K562 (cell line): ENCODE results near the gene ERO1B. TPM values are rescaled to one million over a fixed set of nuclear protein-coding genes. Genes with fewer than 3 reads are reported as not detected.

Experiments used
- ATAC-seq: fragments of 200-7000 bp; cut with Tn5 transposase; 3 replicates; pipeline ENCODE4 v1.9.1; 2020; ENCODE audit warnings: moderate library complexity
- BruUV-seq: library from RNA; stranded (reverse); fragments of 400-500 nt; replicated peaks from 2 replicates; lab custom pipeline; 2021; lab: Mats Ljungman, UMichigan
- CTCF ChIA-PET: fragments of 300-600 bp; formaldehyde crosslinking; extraction: SDS; loops from one replicate; lab custom pipeline; 2021; ENCODE audit warnings: low intra/inter-chr PET ratio; lab: Yijun Ruan, JAX
- POLR2A ChIA-PET: fragments of 300-600, 350-650 bp; sonication (Branson Sonifier 250); formaldehyde crosslinking; extraction: SDS; loops from one replicate; lab custom pipeline; 2021; ENCODE audit warnings: antibody characterized with exemption, inconsistent platforms; lab: Yijun Ruan, JAX
- DNase-seq, 4 experiments: peaks; one replicate each; pipeline versions ENCODE4 v3.0.0 to v3.0.0-alpha.2; 2011 to 2018; ENCODE audit warnings: low spot score in 3 of 4, mixed read lengths in 3 of 4; ENCODE audit errors: extremely low read depth in 1 of 4
- FAIRE-seq: peaks from 2 replicates; lab custom pipeline; 2011; peaks lifted over from hg19 to GRCh38; lab: Jason Lieb, UNC
- H2AFZ ChIP-seq: 2 replicates; pipeline ENCODE4 v1.6.0; 2011; ENCODE audit warnings: low read depth, low read length, control low read depth, inconsistent platforms
- H3K27ac ChIP-seq: fragments of 200-600 bp; 3 replicates; pipeline ENCODE4 v1.8.0; 2011; ENCODE audit warnings: low read depth, mild to moderate bottlenecking, control low read depth, inconsistent platforms, low read length, moderate library complexity, mixed read lengths; ENCODE audit errors: extremely low read depth
- H3K27me3 ChIP-seq, 2 experiments: fragments of 300-600 bp in 1 of 2; 2 replicates in 1 of 2; 3 replicates in 1 of 2; pipeline versions ENCODE4 v1.6.0 to v1.8.0; 2011; ENCODE audit warnings: inconsistent platforms in 2 of 2, low read length in 2 of 2, mild to moderate bottlenecking in 1 of 2, mixed read lengths in 1 of 2, moderate library complexity in 1 of 2; ENCODE audit not compliant: control insufficient read depth in 2 of 2, insufficient read depth in 2 of 2
- H3K36me3 ChIP-seq: fragments of 300-600 bp; 3 replicates; pipeline ENCODE4 v1.8.0; 2011; ENCODE audit warnings: mild to moderate bottlenecking, low read length, inconsistent platforms; ENCODE audit not compliant: control insufficient read depth, insufficient read depth
- H3K4me1 ChIP-seq, 2 experiments: fragments of 200-600 bp in 1 of 2; replicated peaks in 1 of 2; 2 replicates in 1 of 2; 3 replicates in 1 of 2; pipeline versions ENCODE4 v1.5.1 to v1.8.0; 2011; ENCODE audit warnings: inconsistent platforms in 2 of 2, low read length in 2 of 2, mild to moderate bottlenecking in 1 of 2, mixed read lengths in 1 of 2, moderate library complexity in 1 of 2; ENCODE audit not compliant: control insufficient read depth in 2 of 2, insufficient read depth in 2 of 2
- H3K4me2 ChIP-seq: 2 replicates; pipeline ENCODE4 v1.6.1; 2011; ENCODE audit warnings: low read length, control low read depth, inconsistent platforms, mixed read lengths; ENCODE audit not compliant: insufficient read depth
- H3K4me3 ChIP-seq: fragments of 200-600 bp; sonication (generic), shearing (Covaris generic); 2 replicates; pipeline ENCODE4 v1.5.1; 2016; ENCODE audit warnings: control low read depth, inconsistent platforms
- H3K79me2 ChIP-seq: fragments of 200-600 bp; 3 replicates; pipeline ENCODE4 v1.8.0; 2011; ENCODE audit warnings: low read length, inconsistent platforms; ENCODE audit not compliant: control insufficient read depth, insufficient read depth
- H3K9ac ChIP-seq, 2 experiments: 2 replicates each; pipeline versions ENCODE4 v1.6.0 to v1.6.1; 2011; ENCODE audit warnings: low read depth in 2 of 2, low read length in 2 of 2, control low read depth in 1 of 2, inconsistent platforms in 1 of 2, mild to moderate bottlenecking in 1 of 2, mixed read lengths in 1 of 2; ENCODE audit not compliant: insufficient read depth in 1 of 2
- H3K9me1 ChIP-seq: one replicate; pipeline ENCODE4 v1.6.0; 2011; ENCODE audit warnings: inconsistent platforms, mild to moderate bottlenecking, low read length, moderate library complexity; ENCODE audit not compliant: control insufficient read depth, insufficient read depth
- H3K9me3 ChIP-seq: replicated peaks from 2 replicates; pipeline ENCODE4 v1.5.1; 2011; ENCODE audit warnings: low read depth, low read length, inconsistent platforms; ENCODE audit not compliant: control insufficient read depth, insufficient read depth
- H4K20me1 ChIP-seq: replicated peaks from 2 replicates; pipeline ENCODE4 v1.6.1; 2011; ENCODE audit warnings: low read length, inconsistent platforms, mixed read lengths; ENCODE audit not compliant: control insufficient read depth, insufficient read depth
- C11orf30 ChIP-seq: fragments of 450-650 bp; IDR thresholded peaks from 2 replicates; pipeline ENCODE4 v1.6.1; 2016; ENCODE audit warnings: low read depth, mild to moderate bottlenecking
- ZNF316 ChIP-seq: fragments of 450-650 bp; IDR thresholded peaks from 2 replicates; pipeline ENCODE4 v1.6.1; 2016
- ZNF780A ChIP-seq: fragments of 250-450 bp; sonication (Bioruptor Pico); IDR thresholded peaks from 2 replicates; pipeline ENCODE4 v1.5.0; 2021; ENCODE audit warnings: mild to moderate bottlenecking
- WGBS: fragments of 100-300 bp; shearing (Covaris generic); methylation state at CpG from one replicate; pipeline ENCODE4 v1.1.6; 2016; ENCODE audit warnings: low coverage, mixed read lengths; ENCODE audit not compliant: insufficient coverage; ENCODE audit errors: missing lambda C conversion rate; 5-methylcytosine and 5-hydroxymethylcytosine counted together
- in situ Hi-C: fragments of 300-500 bp; cut with MboI; formaldehyde crosslinking; loops from 4 replicates; pipeline ENCODE4 v1.15.0; 2018; ENCODE audit warnings: inconsistent platforms, mixed read lengths
- intact Hi-C: fragments of 100-400 bp; cut with micrococcal nuclease; formaldehyde crosslinking; loops from 2 replicates; pipeline ENCODE4 v1.14.2; 2022
- polyA plus RNA-seq, 8 experiments: library from polyadenylated mRNA; depleted of rRNA in 4 of 8; stranded (reverse) in 5 of 8; unstranded in 3 of 8; fragments of >200 nt; fragmentation: Nextera tagmentation in 2 of 8; fragmentation: Illumina TruSeq in 1 of 8; extraction: Ambion mirVana in 2 of 8; extraction: Trizol in 1 of 8; gene quantifications; 2 replicates each; pipeline versions ENCODE4 v1.2.1 to v1.2.3, GENCODE V29; 2011 to 2014; ENCODE audit warnings: inconsistent platforms in 1 of 8, missing spikeins in 1 of 8
- total RNA-seq, 7 experiments: library from RNA; depleted of rRNA in 6 of 7; stranded (reverse); fragments of >200 nt in 6 of 7; fragmentation: Illumina TruSeq in 2 of 7; extraction: Trizol in 2 of 7; gene quantifications; 2 replicates each; pipeline versions ENCODE4 v1.2.1 to v1.2.3, GENCODE V29; 2011 to 2021; ENCODE audit warnings: low replicate concordance in 1 of 7
- TF ChIP-seq, protein P1 (sequence below): fragments of 250-450 bp; sonication (Bioruptor Pico); IDR thresholded peaks from 2 replicates; pipeline ENCODE4 v1.5.0; 2021

ERO1B gene
- total and polyA plus RNA-seq, 9 of the 15 experiments (the other 6 are each of a cell fraction or from before 2014, with no cell fraction given), result 0.59 to 6.4 (median 4.2) TPM

DNA sequence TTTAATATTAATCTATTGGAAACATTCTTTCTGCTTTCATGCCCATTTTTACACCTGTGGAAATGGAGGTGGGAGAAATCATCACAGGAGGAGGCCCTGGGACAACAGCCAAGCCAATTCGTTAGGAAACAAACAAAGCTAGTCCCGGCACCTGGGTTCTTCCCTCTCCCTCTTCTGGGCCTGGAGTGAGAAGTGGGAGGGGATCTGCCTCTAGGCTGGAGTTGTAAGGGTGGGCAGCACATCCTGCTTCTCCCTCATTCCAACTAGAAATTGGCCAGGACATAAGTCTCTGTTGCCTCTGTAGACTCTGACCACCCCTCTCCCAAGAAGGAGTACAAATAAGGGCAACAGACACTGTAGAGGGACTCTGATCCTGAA is 20.2 kb upstream of the ERO1B start:
- H3K9me3 ChIP-seq, result no peaks in the 10 kb centered on the region
- no peaks in the 10 kb centered on the region for H3K36me3 ChIP-seq
- 54% methylated on average over 2 of the region's 2 CpGs for WGBS
- no peak overlapping the region for H3K27ac ChIP-seq
- peak overlapping the region; percentile 2; the same call in 1 of the 2 replicates for H2AFZ ChIP-seq
- H3K9ac ChIP-seq, result peak overlapping the region in 1 of 2 experiments; percentile 57; a peak in 1 of 4 replicates
- TF ChIP-seq, protein P1, sequence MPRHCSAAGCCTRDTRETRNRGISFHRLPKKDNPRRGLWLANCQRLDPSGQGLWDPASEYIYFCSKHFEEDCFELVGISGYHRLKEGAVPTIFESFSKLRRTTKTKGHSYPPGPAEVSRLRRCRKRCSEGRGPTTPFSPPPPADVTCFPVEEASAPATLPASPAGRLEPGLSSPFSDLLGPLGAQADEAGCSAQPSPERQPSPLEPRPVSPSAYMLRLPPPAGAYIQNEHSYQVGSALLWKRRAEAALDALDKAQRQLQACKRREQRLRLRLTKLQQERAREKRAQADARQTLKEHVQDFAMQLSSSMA, result no peak
- no peaks in the 10 kb centered on the region for H3K27me3 ChIP-seq
- BruUV-seq, result no TSS peak
- FAIRE-seq (no peak), ATAC-seq (peak; percentile 34; the same call in 1 of the 3 replicates), DNase-seq (no peak)
- in situ Hi-C loops (no loop called here), intact Hi-C loops (loop anchor here (2.0 to 5.0 kb wide), 2 partner anchors 190 to 193 kb away; no protein-coding TSS in a partner anchor)
- H3K4me3 ChIP-seq, result no peak overlapping the region
- H4K20me1 ChIP-seq, result no peaks in the 10 kb centered on the region
- H3K9me1 ChIP-seq, result no peaks in the 10 kb centered on the region
- no peak overlapping the region for H3K4me2 ChIP-seq
- CTCF ChIA-PET, result no interaction called here
- peaks cover 0 to 3% of the 10 kb centered on the region in 2 experiments; a peak in 1 of 5 replicates for H3K4me1 ChIP-seq
- POLR2A ChIA-PET, result interaction anchor here (5.3 kb wide), 1 partner anchor 12 kb away, joined by 27 read pairs; no protein-coding TSS in a partner anchor
- H3K79me2 ChIP-seq, result no peaks in the 10 kb centered on the region

DNA sequence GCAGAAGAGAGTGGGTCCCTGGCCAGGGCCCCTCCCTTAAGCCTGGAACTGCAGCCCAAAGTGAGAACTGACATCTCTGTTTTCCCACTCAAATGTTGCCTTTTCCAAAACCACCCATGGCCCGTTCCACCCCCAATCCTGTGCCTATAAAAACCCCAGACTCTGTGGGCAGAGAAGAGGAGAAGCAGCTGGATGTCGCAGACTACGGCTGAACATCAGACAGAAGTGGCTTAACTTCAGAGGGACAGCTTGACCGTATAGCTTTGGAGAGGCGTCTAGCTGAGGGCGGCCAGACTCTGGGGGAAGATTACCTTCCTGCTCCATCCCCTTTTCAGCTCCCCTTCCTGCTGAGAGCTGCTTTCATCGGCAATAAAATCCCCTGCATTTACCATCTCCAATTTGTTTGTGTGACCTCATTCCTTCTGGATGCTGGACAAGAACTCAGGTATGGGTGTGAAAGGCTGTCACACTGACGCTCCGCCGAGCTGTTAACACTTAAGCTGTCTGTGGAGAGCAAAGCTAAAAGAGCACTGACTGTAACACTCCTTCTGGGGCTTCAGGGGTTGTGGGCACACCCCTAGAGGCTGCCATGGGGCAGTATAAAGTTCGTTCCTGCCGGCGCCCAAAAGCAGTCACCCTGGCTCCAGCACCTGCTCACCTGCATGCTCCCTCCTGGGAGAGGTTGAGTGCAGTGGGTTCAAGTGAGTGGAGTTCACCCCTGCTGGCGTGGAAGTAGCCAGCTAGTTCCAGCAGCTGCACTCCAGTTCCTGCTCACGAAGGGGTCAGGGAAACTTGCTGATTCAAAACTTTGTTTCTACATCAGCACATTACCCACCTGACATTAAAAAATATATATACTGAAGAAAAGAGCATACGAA is 19.6 kb upstream of the ERO1B start:
- Histone ChIP-seq H3K4me1 (peaks cover 0 to 3% of the 10 kb centered on the region in 2 experiments; a peak in 1 of 5 replicates), H4K20me1 (no peaks in the 10 kb centered on the region), H3K4me2 (no peak overlapping the region), H3K4me3 (no peak overlapping the region), H3K27me3 (no peaks in the 10 kb centered on the region), H3K36me3 (no peaks in the 10 kb centered on the region), H2AFZ (no peak overlapping the region), H3K27ac (no peak overlapping the region), H3K9me1 (no peaks in the 10 kb centered on the region), H3K79me2 (no peaks in the 10 kb centered on the region), H3K9ac (no peak overlapping the region), H3K9me3 (no peaks in the 10 kb centered on the region)
- FAIRE-seq (no peak), DNase-seq (no peak), ATAC-seq (no peak)
- 51% methylated on average over 16 of the region's 16 CpGs for WGBS
- CTCF ChIA-PET, result no interaction called here
- BruUV-seq, result no TSS peak
- in situ Hi-C loops, result no loop called here
- POLR2A ChIA-PET, result interaction anchor here (0.6 to 5.3 kb wide), 2 partner anchors 10 to 11 kb away, joined by 3 to 27 read pairs; no protein-coding TSS in a partner anchor
- TF ChIP-seq ZNF780A (CRISPR knock-in tag) (no peak), C11orf30 (peak; percentile 63), ZNF316 (peak; percentile 49)
- intact Hi-C loops, result loop anchor here (5.0 kb wide), 1 partner anchor 191 kb away; no protein-coding TSS in a partner anchor
